ACHN (cell line): ENCODE results near the gene FAM72C.
"Not testable (repeated sequence)": the region's sequence is repeated elsewhere in the genome, so short reads cannot be mapped to it uniquely, and the experiment has no call there.

Experiments used
- DNase-seq: peaks from one replicate; pipeline ENCODE4 v3.0.0-alpha.2; 2015
- in situ Hi-C: cut with HindIII; loops from 2 replicates; pipeline ENCODE4 v1.10.0; 2017; ENCODE audit warnings: low sequenced_read_pairs, low pct_ligation_motif_present, low pct_unique_long_range_greater_than_20kb

Gene FAM72C

DNA sequence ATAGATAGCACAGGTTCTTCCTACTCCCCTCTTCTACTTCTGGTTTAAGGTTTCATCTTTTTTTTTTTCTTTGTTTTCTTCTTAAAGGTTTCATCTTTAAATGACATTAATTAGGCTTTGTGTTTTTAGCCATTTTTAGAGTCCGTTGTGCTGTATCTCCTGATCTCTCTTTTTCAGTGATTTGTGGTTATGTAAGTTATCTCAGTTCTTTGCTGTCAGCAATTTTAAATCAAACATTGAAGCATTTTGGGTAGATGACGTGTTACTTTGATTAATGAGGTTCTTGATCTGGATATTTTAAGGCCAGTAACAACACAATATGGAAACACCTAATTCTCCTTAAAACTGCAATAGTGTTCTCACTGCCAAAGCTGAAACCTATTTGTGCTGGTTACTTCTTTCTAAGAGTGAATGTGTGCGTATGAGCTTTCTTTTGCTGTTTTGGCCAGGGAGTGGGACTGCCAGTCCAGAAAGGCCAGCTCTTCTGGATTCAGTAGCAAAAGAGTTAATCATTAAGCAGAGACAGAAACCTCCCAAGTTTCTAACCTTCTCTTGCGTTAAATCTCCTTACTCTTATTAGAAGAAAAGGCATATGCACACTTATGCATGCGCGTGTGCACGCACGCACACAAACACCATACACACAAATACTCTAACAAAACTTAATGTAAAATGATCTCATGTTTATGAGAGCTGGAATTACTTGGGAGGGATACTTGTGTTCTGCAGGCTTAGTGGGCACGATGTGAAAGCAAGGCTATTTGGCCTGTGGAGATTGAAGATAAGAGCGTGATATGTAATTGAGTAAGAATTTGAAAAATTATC lies 17.0 kb upstream of the FAM72C start:
- DNase-seq, in situ Hi-C loops: not testable (repeated sequence)

DNA sequence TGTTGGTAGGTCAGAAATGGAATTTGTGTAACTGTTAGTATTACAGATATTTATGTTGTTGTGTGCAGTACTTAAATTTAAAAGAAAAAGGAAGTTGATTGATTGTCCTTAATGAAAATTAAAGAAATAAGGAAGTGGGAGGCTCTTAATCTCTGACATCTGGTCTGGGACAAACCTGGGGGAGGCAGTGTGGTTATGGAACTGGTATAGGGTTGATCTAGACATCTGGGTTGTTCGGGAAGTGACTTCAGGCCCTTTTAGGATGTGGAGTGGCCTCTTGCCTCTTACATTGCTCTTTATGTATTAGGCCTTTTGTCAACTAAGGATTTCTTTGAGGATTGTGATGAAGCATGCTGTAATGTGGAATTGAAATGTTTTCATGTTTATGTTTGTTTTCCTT lies 16.1 kb upstream of the FAM72C start:
- DNase-seq, in situ Hi-C loops: not testable (repeated sequence)

DNA sequence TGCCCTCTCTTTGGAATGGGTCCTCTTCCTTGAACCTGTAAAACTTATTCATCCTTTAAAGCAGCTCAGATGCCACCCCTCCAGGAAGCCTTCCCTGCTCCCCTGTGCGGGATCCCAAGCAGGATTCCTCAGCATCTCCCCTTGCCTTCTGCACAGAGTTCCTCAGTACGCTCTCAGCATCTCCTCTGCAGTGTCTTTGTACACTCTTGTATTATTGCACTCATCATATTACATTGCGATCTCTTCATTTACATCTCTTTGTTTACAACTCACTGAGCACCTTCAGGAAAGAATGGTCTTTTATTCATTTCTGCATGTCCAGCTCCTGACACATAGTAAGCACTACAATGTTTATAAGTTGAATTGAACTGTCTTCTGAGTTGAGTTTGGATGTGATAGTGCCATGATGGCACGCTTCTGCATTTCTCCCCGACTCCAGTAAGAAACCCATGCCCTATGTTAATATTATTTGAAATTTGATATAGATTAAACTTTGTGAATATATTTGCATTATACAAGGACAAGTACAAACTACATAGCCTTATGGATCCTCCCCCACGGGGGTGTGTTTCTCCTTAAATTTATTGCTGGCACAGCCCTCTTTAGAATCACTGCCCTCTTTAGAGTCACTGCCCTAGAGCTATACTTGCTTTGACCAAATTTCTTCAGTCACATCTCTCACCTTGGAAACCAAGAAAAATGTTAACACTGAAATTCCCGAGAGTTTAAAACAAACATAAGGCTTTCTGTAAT lies 13.1 kb upstream of the FAM72C start:
- DNase-seq, in situ Hi-C loops: not testable (repeated sequence)

DNA sequence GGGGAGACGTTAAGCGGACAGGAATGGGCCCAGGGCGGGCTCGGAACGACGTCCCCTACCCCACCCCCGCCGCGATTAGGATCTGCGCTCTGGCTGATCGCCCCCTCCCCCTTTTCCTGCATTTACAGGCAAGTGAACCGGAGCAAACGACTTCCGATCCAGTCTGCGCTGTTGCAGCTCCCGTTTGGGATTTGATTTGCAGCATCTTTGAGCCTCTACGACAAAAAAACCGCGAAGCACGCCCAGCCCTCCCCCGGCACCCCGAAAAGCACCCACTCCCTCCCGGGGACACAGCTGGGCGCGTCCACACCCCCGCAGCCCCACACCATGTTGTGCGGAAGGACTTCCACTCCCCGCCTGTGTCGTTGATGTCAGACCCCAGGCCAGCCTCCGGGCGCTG lies 2.6 kb upstream of the FAM72C start:
- in situ Hi-C loops = not testable (repeated sequence)
- peak; percentile 5 for DNase-seq

DNA sequence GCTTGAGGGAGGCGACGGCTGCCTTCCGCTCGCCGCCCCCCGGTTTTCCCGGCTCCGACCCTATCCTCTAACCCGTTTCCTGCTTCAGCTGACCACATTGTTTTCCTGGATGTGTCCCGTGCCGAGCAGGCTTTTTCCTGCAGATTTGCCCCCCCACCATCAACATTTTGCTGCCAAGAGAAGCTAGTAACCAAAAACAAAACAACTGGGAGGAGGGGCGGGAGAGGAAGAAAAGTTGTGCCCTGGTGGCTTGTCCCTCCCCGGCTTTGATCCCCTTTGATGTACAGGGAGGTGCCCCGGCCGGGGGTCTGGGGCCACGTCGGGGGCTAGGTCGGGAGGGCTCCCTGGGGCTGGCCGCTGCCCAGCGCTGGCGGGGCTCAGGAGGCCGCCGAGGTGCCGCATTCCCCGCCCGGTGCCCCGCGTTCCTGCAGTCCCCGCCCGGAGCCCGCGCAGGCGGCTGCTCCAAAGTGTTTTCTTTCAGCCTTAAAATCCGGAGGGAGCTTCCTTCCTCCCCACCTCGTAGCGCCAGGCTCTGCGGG lies 2.2 kb upstream of the FAM72C start:
- DNase-seq, in situ Hi-C loops: not testable (repeated sequence)

DNA sequence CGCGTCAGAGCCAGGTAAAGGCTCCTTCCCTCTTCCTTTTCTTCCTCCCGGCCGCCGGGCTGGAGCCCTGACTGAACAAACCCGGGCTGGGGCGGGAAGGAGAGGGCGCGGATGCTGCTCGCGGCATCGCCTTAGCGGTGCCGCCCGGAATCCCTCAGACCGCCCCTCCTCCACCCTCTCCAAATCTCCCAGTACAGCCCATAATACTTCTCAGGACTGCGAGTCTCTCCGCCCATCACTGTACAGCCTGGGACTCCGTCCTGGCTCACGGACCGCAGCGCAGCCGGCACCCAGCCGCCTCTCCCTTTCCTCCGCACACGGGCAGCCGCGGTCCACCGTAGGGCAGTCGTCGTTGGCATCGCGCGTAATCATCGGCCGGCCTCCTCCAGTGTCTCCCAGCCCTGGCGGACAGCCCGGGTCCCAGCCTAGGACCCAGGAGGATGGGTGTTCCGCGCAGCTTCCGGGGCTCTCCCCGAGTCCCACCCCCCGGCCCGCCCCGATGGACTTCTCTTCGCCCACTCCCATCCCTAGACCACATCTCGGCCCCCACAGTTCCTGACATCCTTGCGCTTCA lies 1.1 kb upstream of the FAM72C start:
- in situ Hi-C loops, DNase-seq: not testable (repeated sequence)

DNA sequence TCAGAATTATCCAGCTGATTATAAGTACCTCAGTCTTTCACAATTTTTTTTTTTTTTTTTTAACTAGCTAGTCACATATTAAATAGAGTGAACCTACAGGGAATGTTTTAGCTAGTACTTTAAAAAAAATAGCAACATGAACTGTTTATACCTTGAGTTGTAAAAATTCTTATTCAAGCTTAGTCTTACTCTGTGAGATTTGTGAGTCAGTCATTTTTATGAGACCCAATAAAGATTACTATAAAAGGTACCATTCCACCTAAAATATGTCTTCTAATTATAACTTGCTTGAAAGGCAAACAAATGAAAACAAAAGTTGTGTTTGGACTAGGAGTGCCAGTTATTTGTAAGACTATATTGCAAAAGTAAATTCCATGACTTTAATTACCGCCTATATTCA lies 5.9 kb downstream of the FAM72C start:
- in situ Hi-C loops, DNase-seq: not testable (repeated sequence)

DNA sequence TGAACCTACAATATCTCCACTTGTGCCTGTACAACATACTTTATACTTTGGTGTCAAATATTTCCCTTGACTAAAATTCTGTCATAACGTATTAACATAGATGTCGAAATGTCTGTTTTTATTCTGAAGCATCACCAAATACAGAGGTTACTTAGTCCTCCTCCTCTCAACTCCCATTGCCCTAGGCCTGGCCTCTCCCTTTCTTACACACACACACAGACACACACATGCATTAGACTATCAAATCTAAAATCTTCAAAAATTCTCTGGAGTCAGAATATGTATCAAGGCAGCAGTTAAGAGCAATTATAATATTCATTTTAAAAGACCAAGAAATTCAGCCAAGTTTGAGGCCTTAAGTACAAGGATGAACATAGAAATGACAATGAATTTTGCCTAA lies 7.5 kb downstream of the FAM72C start:
- in situ Hi-C loops, DNase-seq: not testable (repeated sequence)

DNA sequence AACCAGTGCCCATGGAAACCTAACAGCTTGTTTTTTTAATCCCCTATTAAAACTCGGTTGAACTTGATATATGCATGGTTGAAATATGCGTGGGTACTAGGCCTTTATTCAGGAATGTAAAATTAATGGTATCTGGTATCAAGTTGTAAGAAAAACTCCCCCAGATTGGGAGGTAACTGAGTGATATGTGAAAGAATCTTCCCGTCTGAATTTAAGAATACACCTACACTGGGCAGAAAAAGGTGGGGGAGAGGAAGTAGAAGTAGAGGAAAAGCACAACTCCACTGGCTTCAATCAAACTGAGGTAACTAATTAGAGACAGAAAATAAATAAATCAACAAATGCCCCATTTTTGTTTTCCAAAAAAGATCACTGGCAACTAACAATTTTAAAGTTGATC lies 15.9 kb downstream of the FAM72C start:
- DNase-seq, in situ Hi-C loops: not testable (repeated sequence)

DNA sequence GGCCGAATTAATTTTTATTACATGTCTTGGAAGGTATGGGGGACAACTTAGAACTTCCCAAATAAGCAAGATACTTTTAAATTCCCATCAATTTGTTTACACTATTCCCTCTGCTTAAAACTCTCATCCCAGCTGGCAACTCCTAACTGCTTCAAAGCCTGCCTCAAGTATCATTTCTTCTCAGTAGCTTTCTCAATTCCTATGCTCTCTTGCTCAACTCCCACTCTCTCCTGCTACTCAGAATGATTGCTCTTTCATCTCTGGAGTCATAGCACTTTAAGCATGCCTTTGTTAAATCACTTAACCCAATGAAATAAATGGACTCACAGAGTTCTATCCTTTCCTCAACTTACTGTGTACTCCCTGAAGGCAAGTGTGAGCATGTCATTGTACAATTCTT lies 18.9 kb downstream of the FAM72C start:
- DNase-seq, in situ Hi-C loops: not testable (repeated sequence)

DNA sequence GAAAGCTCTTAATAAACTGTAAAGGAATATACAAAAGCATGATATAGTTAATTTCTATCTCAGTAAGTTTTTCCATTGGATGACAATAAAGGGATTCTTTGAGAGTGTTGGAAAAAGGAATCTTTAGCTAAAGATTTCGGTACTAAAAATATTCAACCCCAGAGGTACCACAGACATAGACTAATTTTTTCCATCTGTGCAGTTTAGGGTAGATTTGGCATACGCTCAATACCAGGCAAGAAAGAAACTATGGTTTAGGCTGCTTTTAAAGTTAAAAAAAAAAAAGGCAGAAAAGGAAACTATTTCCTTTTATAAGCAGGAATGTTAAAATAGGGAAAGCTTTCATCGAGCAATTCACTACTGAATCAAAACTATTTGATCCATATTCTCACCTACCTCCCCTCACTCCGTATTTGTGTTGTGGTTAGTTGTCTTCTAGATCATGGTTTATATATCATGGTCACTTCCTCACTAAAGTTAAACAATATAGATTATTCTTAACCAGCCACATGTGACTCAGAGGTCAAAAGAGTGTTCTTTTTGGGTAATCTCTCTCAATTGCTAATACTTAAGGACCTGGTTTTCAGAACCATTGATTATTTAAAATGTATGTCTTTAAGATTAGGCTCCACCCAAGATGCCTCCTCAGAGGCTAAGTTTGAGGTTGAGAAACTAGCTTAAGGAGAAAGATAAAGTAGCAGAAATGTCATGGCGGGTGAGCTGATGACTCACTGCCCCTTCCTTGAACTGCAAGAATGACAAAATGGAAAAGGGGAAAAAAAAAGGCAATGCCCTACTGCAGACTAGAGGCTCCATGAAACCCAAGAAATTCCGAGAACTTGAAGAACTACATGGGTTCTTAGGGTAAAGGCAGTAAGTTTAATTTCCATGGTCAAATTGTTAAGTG lies 20.0 kb downstream of the FAM72C start:
- DNase-seq, in situ Hi-C loops: not testable (repeated sequence)

DNA sequence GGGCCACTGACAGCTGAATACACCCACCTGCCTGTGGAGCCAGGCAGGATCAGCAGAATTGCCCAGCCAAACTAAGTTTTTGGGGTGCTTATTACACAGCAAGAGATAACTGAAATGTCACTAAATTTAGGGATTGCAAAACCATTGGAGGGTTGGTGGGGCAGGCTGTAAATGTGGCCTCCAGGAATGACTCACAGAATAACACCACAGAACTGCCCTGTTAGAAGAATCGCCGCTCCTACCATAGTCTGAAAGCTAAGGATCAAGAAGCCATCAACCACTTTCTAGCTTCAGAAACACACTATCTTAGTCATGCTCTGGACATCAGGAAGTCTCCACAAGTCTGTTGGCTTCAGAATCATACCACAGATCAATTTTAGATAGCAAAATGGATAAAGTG lies 24.0 kb downstream of the FAM72C start:
- DNase-seq, in situ Hi-C loops: not testable (repeated sequence)

DNA sequence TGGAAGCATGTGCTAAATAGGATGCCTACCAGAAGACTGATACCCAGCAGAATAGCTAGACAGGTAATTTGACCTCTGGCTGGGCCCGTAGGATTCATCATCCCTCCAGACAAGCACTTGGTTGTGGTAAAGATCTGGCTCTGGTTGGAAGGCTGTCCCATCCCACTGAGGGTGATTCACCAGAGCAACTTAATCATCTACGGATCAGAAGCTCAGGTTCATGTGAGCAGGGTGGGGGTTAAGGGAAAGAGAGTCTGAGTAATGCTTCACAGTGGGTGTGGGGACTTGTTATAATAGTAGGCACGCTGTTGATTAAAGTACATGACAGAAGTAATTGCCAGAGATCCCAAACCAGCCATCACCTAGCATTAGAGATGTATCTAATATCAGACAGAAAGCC lies 26.5 kb downstream of the FAM72C start:
- in situ Hi-C loops, DNase-seq: not testable (repeated sequence)

DNA sequence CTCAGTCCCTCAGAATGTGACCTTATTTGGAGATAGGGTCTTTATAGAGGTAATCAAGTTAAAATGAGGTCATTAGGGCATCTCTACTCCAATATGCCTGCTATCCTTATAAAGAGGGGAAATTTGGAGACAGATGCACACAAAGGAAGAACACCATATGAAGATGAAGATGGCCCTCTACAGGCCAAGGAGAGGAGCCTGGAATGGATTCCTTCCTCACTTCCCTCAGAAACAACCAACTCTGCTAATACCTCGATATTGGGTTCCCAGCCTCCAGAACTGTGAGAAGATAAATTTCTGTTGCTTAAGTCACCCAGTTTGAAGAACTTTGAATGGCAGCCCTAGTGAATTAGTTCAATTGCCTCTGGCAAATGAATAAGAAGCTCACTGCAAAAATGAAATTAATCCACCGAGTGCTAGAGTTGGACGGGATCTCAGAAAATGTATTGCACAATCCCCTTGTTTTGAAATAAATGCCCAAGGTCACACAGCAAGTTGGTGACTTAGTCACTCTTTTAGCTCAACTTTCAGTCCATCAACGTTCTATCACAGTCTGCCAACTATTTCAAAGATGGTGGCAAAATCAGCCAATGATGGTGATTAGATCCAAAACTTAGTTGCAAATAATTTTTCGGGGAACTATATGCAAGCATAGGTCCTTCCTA lies 27.1 kb downstream of the FAM72C start:
- in situ Hi-C loops, DNase-seq: not testable (repeated sequence)

DNA sequence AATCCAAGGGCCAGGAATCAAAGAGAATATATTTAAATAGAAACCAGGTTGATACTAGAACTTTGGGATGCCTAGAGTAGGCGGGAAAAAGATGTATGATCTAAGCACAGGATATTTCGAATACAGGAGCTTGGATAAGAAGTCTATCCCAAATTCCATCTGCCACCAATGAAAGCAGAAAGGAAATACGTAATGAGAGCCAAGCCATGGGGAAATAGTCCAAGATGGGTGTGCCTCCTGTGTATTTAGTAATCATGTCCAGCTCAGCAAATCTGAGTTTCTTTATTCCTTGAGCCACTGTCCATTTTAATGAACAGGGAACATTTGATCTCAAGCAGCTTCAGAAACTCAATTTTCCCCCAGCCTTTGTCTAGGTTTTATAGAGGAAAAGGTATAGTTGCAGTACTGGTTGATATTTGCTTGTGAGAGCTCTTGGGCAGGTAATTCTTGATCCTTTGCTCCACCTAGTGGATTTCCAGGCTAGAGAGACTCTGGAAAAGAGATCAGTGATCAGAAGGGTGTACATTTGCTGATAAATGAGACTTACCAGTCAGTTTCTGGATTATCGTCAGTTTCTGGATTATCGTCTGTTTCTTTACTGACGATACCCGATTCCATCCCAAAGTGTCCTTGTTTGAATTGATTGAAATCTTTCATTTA lies 28.3 kb downstream of the FAM72C start:
- DNase-seq, in situ Hi-C loops: not testable (repeated sequence)

DNA sequence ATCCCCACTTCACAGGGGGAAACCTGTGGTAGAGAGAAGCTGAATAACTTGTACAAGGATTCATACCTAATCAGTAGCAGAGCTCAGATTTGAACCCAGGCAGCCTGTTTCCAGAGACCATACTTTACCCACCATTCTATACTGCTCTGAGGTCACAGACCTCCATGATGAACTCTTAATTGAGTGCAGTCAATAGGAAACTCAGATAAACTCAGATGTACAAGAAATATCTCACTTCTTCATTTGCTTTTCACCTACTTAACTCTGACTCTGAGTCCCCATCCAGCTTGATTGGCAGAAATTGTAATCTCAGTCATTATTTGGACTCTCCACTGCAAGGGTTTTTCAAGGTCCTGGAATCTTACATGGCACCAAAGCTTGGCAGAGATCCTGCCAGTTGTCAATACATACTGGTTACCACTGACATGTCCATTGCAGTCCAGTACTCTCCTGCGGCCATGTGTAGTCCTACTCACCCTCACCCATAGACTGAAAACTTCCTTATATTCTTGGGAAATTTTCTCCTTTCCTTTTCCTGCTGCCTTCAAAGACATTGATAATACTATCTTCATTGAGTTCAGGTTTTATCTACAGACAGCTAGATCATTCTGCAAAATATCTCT lies 29.4 kb downstream of the FAM72C start:
- DNase-seq, in situ Hi-C loops: not testable (repeated sequence)

DNA sequence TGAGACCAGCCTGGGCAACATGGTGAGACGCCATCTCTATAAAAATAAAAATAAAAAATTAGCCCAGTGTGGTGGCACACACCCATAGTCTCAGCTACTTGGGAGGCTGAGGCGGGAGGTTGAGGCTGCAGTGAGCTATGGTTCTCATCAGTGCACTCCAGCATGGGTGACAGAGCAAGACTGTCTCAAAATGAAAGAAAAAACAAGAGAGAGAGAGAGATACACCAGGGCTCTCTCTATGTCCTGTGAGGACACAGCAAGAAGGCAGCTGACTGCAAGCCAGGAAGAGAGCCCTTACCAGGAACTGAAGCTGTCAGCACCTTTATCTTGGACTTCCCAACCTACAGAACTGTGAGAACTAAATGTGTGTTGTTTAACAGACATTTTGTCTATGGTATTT lies 32.1 kb downstream of the FAM72C start:
- in situ Hi-C loops, DNase-seq: not testable (repeated sequence)
